RWPE2 (cell line): Measurements from ENCODE around the gene ACD.

Experiments
- ATAC-seq: fragments of 200-7000 bp; cut with Tn5 transposase; 3 replicates; pipeline ENCODE4 v1.9.1; 2021; ENCODE audit warnings: low read depth
- DNase-seq: peaks from one replicate; pipeline ENCODE4 v3.0.0-alpha.2; 2020; ENCODE audit warnings: low spot score
- H3K27ac ChIP-seq: fragments of 450-650 bp; 2 replicates; pipeline ENCODE4 v1.5.1; 2017; ENCODE audit warnings: mild to moderate bottlenecking; ENCODE audit not compliant: poor library complexity, severe bottlenecking
- H3K27me3 ChIP-seq: fragments of 250-450 bp; sonication (Bioruptor Pico); 2 replicates; pipeline ENCODE4 v1.5.1; 2021; ENCODE audit warnings: mild to moderate bottlenecking, moderate library complexity; ENCODE audit not compliant: insufficient read depth, poor library complexity, severe bottlenecking
- H3K36me3 ChIP-seq: fragments of 250-450 bp; sonication (Bioruptor Pico); 2 replicates; pipeline ENCODE4 v1.5.1; 2020; ENCODE audit warnings: low read depth, mild to moderate bottlenecking, moderate library complexity
- H3K4me1 ChIP-seq: fragments of 250-450 bp; sonication (Bioruptor Pico); 2 replicates; pipeline ENCODE4 v1.5.1; 2021; ENCODE audit warnings: mild to moderate bottlenecking, moderate library complexity; ENCODE audit not compliant: insufficient read depth, poor library complexity, severe bottlenecking
- H3K4me3 ChIP-seq: fragments of 250-450 bp; sonication (Bioruptor Pico); 2 replicates; pipeline ENCODE4 v1.5.1; 2021; ENCODE audit warnings: mild to moderate bottlenecking, moderate library complexity; ENCODE audit not compliant: severe bottlenecking
- H3K9me3 ChIP-seq: fragments of 250-450 bp; sonication (Bioruptor Pico); 2 replicates; pipeline ENCODE4 v1.5.1; 2021; ENCODE audit warnings: mild to moderate bottlenecking, moderate library complexity; ENCODE audit not compliant: severe bottlenecking
- TF ChIP-seq, protein P1 (sequence below): fragments of 450-650 bp; IDR thresholded peaks from one replicate; pipeline ENCODE4 v1.5.1; 2017; ENCODE audit warnings: mild to moderate bottlenecking, moderate library complexity; ENCODE audit not compliant: poor library complexity, severe bottlenecking

The ACD gene

DNA sequence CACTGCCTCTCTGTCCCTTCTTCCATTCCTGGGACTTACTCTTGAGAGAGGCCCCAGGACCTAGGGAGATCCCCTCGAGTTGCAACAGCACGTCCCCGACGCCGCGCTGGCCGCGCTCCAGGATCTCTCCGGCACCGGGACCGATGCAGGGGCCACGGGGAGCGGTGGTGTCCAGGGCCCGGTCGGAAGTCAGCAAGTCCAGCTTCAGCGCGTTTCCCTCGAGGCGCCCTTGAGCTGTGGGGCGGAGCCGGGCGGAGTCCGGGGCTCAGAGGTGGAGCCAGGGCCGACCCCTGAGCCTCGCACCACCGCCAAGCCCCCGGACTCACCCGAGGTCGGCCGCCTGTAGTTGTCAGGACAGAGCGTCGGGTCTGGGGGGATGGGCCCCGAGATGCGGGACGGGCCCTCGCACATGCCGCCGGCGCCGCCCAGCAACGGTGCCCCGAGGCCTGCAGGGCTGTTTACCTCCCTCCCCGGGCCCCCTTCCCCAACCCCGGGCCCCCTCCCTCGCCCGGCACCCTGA, 6.0 kb upstream of the ACD start:
- Histone ChIP-seq H3K36me3 (no peaks in the 10 kb centered on the region), H3K4me1 (peaks cover 6% of the 10 kb centered on the region), H3K27me3 (no peaks in the 10 kb centered on the region), H3K4me3 (peak overlapping the region; percentile 71), H3K9me3 (no peaks in the 10 kb centered on the region), H3K27ac (peak overlapping the region; percentile 54)
- ATAC-seq (peak; percentile 4; the same call in 2 of the 3 replicates), DNase-seq (no peak)
- TF ChIP-seq, protein P1, sequence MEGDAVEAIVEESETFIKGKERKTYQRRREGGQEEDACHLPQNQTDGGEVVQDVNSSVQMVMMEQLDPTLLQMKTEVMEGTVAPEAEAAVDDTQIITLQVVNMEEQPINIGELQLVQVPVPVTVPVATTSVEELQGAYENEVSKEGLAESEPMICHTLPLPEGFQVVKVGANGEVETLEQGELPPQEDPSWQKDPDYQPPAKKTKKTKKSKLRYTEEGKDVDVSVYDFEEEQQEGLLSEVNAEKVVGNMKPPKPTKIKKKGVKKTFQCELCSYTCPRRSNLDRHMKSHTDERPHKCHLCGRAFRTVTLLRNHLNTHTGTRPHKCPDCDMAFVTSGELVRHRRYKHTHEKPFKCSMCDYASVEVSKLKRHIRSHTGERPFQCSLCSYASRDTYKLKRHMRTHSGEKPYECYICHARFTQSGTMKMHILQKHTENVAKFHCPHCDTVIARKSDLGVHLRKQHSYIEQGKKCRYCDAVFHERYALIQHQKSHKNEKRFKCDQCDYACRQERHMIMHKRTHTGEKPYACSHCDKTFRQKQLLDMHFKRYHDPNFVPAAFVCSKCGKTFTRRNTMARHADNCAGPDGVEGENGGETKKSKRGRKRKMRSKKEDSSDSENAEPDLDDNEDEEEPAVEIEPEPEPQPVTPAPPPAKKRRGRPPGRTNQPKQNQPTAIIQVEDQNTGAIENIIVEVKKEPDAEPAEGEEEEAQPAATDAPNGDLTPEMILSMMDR = no peak

GRCh38 chr16:67665598-67665997, 5.5 kb upstream of the ACD start:
- no peaks in the 10 kb centered on the region for H3K9me3 ChIP-seq
- no peak for DNase-seq
- TF ChIP-seq, protein P1 = no peak
- peak overlapping the region; percentile 71 for H3K4me3 ChIP-seq
- H3K27me3 ChIP-seq = no peaks in the 10 kb centered on the region
- H3K36me3 ChIP-seq = no peaks in the 10 kb centered on the region
- ATAC-seq = no peak
- peak overlapping the region; percentile 54 for H3K27ac ChIP-seq
- H3K4me1 ChIP-seq = peaks cover 6% of the 10 kb centered on the region

- DNase-seq (no peak), ATAC-seq (no peak)
- no peak overlapping the region for H3K4me3 ChIP-seq
- H3K27ac ChIP-seq = no peak overlapping the region
- peaks cover 6% of the 10 kb centered on the region for H3K4me1 ChIP-seq
- H3K36me3 ChIP-seq = no peaks in the 10 kb centered on the region
- no peaks in the 10 kb centered on the region for H3K27me3 ChIP-seq
- TF ChIP-seq, protein P1 = no peak
- H3K9me3 ChIP-seq = no peaks in the 10 kb centered on the region
Observed at GRCh38 chr16:67664871-67665270, 4.8 kb upstream of the ACD start.

DNA sequence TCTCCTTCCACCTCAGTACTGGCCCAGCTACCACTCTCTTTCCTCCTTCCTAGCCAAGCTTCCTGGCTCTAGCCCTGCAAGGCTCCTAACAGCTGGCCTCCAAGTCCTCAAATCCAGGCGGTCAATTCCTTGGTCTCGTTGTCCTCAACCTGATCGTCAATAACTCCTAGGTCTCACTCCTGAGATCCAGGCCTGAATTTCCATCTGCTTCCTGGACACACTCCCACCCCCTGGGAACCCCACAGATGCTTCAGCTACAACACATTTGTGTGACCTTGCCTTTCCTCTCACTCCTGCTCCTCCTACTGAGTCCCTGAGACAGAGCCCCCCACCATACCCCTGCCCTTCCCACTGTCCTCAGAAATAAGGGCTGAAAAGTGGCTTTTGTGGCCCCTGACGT, 4.2 kb upstream of the ACD start:
- H3K4me1 ChIP-seq = peaks cover 6% of the 10 kb centered on the region
- ATAC-seq = no peak

DNA sequence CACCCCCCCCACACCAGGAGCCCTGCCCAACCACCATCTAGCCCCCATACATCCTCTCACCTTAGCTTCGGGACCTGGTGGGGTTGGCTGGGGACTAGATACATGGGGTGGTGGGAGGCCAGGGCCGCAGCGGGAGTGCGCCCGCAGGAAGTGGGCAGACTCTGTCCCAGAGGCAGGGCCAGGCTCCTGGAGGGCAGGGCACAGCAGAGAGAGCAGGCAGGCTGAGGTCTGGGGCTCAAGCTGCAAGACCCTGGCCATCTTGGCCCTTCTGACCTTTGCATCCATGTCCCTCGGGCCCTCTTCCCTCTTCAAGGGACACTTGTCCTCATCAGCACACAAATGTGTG, 3.8 kb upstream of the ACD start:
- H3K9me3 ChIP-seq = no peaks in the 10 kb centered on the region
- no peak overlapping the region for H3K4me3 ChIP-seq
- peaks cover 6% of the 10 kb centered on the region for H3K4me1 ChIP-seq
- DNase-seq = no peak
- no peaks in the 10 kb centered on the region for H3K27me3 ChIP-seq
- no peak overlapping the region for H3K27ac ChIP-seq
- peaks cover 3% of the 10 kb centered on the region for H3K36me3 ChIP-seq
- no peak for ATAC-seq
- TF ChIP-seq, protein P1 = no peak

More for the DNA sequence above, 4.2 kb upstream of the ACD start:
- no peaks in the 10 kb centered on the region; the same call in 1 of the 2 replicates for H3K36me3 ChIP-seq
- H3K27ac ChIP-seq = no peak overlapping the region
- no peaks in the 10 kb centered on the region for H3K27me3 ChIP-seq
- no peaks in the 10 kb centered on the region for H3K9me3 ChIP-seq
- no peak for DNase-seq
- no peak overlapping the region for H3K4me3 ChIP-seq
- TF ChIP-seq, protein P1 = no peak
